Measurements from ENCODE around the gene GLP2R. TPM values are rescaled to one million over a fixed set of nuclear protein-coding genes. Genes with fewer than 3 reads are reported as not detected.
"Not testable (repeated sequence)": the region's sequence is repeated elsewhere in the genome, so short reads cannot be mapped to it uniquely, and the experiment has no call there.

Gene GLP2R, protein sequence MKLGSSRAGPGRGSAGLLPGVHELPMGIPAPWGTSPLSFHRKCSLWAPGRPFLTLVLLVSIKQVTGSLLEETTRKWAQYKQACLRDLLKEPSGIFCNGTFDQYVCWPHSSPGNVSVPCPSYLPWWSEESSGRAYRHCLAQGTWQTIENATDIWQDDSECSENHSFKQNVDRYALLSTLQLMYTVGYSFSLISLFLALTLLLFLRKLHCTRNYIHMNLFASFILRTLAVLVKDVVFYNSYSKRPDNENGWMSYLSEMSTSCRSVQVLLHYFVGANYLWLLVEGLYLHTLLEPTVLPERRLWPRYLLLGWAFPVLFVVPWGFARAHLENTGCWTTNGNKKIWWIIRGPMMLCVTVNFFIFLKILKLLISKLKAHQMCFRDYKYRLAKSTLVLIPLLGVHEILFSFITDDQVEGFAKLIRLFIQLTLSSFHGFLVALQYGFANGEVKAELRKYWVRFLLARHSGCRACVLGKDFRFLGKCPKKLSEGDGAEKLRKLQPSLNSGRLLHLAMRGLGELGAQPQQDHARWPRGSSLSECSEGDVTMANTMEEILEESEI
- total RNA-seq (2014; rRNA removed; shearing (Covaris generic)) = 0.63 and 0.90 TPM in 2 replicates
- 0.17 and 0.20 TPM in 2 replicates for polyA plus RNA-seq (2015; cell fraction: cytosol; rRNA removed)
- 0.05 and 0.25 TPM in 2 replicates for polyA plus RNA-seq (2015; cell fraction: nucleus; rRNA removed)

DNA sequence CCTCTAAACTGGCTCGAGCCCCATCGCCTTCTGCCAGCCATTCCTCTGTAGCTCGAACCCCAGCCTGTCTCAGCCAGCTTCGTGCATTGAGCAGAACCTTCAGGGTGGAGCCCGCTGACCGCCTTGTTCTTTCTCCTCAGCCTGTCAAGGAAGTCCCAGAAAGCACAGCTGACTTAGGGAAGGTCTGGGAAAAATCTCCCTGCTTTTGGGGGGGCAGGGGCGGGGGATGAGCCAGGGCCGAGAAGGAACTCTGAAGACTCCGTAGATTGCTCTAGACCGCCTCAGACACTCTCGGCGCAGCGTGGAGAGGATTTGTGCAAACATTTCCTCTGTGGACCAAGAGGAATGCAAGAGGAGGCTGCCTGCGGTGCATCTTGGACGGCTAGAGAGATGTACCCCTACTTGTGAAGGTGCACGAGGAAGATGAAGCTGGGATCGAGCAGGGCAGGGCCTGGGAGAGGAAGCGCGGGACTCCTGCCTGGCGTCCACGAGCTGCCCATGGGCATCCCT lies at the start of gene GLP2R:
Gene GLP2R (plus strand): TSS at position 284 of the 510 bp plus-strand sequence. CDS start 140 bp downstream, at position 424.
- no peak for DNase-seq (ENCODE audit: low read depth)

DNA sequence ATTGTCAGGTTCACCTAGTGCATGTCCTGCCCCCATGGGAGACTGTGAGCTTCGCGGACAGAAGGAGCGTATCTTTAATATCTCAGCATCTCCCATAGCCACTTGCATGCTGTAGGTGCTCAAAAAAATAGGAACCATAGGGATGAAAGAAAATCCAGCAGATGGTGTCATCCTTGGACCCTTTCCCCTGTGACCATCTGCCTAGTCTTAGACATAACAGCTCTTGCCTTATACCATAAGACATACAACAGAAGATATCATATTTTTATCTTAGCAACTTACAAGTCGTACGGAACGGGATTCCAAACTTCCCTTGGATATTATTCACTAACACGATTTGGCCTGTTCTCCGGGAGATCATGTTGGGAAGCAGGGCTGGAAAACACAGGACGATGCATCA lies 48.8 kb upstream of the GLP2R start:
- DNase-seq (ENCODE audit: low read depth) = no peak

DNA sequence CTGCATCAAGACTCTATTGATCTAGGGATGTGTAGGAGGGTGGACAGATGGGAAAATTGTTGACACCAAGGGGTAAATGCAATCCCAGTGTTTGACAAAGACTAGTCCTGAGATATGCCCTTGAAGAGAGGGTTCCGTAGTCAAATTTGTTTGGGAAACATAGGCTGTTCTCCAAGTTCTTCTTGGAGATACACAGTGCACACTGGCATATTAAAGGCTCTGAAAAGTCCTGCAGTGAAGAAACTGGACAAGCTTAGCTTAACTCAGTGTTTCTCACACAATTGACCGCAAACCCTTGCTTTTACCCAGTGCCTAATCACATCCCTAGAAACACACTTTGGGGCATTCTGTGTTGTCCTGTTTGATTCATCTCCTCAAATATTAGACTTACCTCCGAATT lies 45.2 kb upstream of the GLP2R start:
- DNase-seq (ENCODE audit: low read depth) = no peak

DNA sequence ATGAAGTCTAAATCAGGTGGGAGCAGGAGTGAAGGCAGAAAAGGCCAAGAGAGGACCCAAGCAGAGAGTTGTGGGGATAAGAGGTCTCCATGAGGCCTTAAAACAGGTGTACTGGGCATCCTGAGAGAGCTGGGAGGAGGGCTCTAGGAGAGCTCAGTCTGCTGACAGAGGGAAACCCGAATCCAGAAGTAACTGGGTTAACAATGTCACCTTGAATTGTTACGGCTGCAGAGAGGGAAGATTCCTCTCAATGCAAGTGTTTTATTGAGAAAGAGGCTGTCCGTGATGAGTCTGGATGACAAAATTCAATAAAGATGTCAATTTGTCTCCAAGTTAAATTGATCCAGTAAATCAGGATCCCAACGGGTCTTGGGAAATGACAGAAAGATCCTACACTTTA lies 42.7 kb upstream of the GLP2R start:
- DNase-seq (ENCODE audit: low read depth) = no peak

DNA sequence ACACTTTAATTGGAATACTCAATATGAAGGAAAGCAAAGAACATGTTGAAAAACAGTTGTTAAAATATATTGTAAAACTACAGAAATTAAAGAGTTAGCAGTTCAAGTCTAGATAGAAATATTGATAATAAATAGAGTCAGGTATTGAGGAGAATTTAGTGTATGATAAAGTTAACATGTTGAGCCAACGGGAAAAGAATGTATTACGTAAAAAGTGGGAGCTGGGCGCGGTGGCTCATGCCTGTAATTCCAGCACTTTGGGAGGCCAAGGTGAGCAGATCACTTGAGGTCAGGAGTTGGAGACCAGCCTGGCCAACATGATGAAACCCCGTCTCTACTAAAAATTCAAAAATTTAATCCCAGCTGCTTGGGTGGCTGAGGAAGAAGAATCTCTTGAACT lies 42.3 kb upstream of the GLP2R start:
- not testable (repeated sequence) for DNase-seq (ENCODE audit: low read depth)

DNA sequence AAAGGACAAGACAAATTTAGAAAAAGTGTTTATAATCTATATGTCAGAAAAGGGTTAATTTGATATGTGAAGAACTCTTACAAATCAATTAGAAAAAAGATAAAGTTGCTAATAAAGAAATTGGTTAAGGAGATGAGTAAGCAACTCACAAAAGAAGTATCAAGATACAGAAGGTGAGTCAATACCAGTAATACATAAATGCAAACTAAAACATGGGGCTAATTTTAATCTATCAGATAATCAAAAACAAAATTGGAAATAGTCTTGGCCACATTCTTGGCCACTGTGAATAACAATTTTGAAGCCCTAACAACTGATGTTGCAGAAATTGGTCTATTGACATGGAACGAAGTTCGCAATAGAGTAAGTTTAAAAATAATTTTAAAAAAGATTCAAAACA lies 41.2 kb upstream of the GLP2R start:
- DNase-seq (ENCODE audit: low read depth) = no peak

DNA sequence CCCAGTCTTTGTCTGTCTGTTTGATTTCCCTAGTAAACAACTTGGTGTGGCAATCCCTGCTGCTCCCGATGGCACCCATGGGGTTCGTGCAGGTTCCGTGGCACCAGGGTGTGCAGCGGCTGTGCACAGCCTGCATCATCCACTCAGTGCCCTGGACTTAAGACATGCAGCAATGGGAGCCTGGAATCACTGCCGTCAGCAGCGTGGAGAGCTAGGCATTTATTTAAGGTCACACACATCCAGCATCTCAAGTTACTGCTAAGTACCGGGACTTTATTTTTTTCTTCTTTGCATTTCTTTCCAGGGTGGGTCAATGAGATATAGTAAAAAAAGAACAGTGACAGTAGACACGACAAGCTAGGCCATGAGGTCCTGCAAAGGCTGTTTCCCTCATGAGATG lies 37.1 kb upstream of the GLP2R start:
- DNase-seq (ENCODE audit: low read depth) = no peak

DNA sequence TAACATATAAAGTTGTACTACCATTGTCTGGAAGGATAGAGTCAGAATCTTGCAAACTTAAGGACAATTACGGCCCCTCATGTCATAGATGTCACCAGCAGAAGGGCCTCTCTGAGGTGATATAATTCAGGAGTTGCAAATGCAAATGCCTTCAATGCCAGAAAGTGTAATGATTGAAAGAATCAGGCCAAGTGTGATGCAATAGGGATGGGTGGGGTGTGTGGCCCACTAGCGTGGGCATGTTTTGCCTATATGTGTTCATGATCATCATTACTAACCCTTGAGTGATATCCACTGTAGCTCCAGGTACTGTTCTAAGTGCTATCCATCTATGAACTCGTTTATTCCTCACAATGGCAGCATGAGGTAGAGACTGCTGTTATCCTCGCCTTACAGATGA lies 35.4 kb upstream of the GLP2R start:
- no peak for DNase-seq (ENCODE audit: low read depth)

DNA sequence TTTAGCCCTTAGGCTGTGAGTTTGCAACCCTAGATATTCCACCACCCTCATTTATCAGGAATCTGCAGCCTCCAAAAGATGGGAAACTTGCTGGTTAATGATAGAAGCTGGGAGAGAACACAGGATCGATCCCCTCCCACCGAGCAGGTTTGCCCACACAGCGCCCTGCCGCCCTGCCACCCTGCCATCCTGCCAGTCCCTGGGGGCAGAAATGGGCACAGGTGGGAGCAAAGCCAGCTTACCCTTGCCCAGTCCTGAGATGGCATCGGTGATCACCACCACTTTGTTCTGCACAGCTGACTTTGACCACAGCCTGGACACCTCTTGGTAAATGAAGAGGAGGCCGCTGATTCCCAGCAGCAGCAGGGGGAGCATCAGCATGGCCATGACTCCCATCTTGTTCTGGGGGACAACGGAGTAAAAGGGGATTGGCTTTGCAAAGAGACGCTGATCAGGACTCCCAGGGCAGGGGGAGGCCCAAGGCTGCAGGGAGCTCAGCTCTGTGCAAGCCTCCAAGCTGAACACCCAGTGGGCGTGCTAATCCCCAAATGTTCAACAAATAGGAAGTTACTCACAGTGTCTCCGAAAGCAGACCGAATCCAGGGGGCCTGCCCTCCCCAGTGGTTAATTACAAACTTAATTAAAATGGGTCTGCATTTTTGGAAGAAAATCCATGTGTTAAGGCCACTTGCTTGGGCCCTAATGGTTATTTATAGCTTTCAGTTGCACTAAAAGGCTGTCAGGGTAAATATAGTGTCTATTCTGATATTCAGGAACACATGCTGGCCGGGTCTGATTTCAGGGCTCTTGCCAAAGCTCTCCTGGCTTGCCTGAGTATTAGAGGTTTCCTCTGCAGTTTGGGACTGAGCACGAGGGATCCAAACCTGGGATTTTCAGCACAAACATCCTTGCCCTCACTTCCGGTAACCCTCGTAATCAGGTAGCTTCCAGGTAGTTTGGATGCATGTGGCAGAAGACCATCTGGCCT lies 34.5 kb upstream of the GLP2R start, which contains the start of gene DHRS7C:
Gene DHRS7C (minus strand): TSS at position 704 of the 988 bp plus-strand sequence. CDS start 308 bp downstream, at position 396.
- DNase-seq (ENCODE audit: low read depth) = no peak

DNA sequence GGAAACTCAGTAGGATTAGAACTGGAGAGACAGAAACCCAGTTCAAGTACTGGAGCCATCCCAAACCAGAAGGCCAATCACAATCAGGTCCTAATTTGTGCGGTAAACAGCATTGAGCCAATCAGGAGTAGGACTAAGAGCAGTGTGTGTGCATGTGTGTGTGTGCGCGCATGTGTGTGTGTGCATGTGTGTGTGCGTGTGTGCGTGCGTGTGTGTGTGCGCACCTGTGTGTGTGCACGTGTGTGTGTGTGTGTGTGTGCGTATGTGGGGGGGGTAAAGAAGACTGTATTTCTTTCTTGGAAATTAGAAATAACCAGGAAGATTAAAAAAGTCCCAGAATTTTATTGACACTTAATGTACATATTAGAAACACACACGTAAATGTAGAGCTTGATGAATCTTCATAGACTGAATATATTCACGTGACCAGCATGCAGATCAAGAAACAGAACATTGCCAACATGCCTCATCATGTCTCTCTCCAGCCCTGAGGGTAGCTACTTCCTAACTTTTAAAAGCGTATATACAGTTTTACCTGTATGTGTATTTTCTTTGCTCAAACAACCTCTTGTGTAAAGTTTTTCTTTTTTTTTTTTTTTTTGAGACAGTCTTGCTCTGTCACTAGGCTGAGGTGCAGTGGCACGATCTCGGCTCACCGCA lies 33.4 kb upstream of the GLP2R start:
- no peak for DNase-seq (ENCODE audit: low read depth)

DNA sequence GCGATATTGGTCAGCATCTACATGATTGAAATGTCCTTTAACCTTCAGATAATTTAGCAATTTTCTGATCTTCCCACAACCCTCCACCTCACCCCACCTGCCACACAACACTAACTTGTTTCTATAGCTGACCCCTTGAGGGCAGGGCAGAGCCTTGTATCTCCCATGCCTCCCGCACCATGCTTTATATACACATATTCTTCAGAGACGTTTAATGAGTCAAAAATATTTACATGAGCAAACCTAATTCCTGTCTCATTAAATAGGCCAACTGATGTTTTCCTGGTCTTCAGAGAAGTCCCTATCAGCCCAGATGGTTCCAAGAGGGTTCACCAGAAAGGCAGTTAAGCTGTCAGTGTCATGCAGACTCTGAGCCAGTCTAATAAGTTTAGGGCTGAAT lies 27.7 kb upstream of the GLP2R start:
- no peak for DNase-seq (ENCODE audit: low read depth)

DNA sequence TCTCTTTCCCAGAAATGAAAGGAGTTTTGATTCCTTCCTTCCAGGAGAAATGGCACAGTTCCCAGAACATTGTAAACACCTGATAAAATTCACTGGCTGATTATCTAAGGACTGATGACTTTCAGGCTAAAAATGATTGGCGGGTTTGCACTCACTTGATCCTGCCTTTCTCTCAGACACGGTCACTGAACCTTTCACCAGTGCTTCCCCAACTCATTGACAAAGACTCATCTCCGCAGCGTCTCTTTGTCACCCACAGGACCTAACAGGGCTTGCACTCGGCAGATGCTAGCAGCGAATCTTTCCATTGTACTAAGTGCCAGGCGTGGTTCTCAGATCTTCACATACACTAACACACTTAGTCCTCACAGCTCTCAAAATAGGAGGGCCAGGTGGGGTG lies 27.0 kb upstream of the GLP2R start:
- no peak for DNase-seq (ENCODE audit: low read depth)

DNA sequence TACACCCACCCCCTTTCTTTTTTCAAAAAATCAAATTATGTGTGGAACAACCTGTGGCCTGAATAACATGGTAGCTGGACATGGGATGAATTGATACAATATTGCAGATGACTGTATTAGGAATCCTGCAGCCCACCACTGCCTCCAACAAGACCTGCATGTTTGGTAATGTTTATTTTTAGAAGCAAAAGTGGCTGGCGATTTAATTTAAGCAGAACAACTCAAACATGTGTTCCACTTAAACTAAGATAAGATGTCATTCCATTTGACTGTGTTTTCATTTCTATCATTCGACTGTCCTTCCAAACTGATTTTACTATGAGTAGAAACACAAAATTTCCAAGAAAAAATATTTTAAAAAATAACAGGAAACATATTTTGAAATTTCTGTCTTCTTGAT lies 24.2 kb upstream of the GLP2R start:
- DNase-seq (ENCODE audit: low read depth) = no peak

DNA sequence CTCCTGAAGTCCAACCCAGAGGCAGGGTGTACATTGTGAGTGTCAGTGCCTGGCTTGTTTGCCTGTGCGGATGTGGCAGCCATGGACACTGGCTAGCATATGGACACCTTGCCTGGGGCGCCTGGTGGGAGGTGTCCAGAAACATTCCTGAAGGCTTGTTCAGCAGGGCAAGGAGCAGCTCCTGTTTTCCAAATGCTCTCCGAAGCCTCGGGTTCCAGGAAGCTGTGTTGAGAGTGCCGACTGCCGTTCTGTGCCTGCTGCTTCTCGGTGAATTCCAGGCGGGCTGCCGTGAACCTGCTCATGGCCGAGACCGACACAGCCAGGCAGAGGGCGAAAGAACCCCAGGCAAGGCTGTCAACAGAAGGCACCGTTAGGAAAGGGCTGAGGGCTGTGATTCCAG lies 23.4 kb upstream of the GLP2R start:
- peak; percentile 67 for DNase-seq (ENCODE audit: low read depth)

DNA sequence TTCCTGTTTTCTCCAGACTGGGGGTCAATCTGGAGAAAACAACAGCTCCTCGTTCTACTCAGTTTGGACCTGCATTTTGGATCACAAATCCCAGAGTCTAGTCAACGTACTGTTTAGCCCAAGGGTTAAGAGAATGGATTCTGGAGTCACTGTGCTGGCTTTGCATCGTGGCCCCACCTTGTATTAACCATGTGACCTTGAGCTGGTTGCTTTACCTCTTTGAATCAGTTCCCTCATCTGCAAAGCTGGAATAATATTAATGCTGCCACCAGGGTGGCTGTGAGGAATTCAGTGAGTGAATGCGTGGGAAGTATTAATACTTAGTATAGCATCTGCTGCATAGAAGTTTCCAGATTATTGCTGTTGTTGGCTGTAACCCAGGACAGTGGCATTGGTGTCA lies 23.0 kb upstream of the GLP2R start:
- DNase-seq (ENCODE audit: low read depth) = no peak

DNA sequence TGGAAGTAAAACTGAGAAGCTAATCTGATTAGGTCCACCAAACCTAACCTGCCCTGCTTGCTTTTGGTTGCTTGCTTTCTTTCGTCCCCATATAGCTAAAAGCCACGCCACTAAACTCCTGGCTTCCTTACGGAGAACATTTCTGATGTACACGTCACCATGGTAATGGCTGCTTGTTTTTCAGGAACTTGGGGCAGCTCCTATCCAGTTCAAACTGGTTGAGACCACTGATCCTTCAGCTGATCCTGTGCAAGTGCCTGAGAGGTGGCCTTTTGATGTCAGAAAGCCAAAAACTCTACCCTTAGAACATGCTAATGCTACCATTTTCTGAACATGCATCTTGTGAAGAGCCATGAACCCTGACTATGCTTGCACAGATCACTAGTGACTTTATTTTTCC lies 20.0 kb upstream of the GLP2R start:
- DNase-seq (ENCODE audit: low read depth) = no peak

DNA sequence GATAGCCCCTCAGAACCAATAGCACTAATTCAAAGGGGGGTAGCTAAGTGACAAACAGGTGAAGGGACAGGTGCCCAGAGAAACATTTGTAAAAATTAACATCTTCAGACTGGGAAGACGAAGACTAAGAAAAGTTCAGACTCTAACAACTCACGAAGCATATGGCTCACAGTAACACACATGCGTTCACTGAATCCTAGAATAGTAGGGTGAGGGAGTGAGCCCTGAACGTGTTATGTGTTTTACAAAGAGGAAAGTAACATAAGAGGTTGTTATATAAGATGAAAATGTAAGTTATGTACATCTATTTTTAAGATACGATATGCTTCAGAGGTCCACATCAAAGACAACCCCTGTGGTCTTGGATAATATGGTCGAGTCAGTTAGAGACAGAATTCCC lies 19.0 kb upstream of the GLP2R start:
- DNase-seq (ENCODE audit: low read depth) = no peak

DNA sequence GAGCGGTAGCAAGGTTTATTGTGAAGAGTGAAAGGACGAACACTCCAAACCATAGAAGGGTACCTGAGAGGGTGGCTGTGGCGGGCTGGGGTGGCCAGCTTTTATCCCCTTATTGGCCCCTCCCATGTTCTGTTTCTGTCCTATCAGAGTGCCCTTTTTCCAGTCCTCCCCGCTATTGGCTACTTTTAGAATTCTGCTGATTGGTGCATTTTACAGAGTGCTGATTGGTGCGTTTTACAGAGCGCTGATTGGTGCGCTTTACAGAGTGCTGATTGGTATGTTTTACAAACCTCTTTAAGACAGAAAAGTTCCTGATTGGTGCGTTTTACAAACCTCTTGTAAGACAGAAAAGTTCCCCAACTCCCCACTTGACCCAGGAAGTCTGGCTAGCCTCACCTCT lies 16.3 kb upstream of the GLP2R start:
- no peak for DNase-seq (ENCODE audit: low read depth)

DNA sequence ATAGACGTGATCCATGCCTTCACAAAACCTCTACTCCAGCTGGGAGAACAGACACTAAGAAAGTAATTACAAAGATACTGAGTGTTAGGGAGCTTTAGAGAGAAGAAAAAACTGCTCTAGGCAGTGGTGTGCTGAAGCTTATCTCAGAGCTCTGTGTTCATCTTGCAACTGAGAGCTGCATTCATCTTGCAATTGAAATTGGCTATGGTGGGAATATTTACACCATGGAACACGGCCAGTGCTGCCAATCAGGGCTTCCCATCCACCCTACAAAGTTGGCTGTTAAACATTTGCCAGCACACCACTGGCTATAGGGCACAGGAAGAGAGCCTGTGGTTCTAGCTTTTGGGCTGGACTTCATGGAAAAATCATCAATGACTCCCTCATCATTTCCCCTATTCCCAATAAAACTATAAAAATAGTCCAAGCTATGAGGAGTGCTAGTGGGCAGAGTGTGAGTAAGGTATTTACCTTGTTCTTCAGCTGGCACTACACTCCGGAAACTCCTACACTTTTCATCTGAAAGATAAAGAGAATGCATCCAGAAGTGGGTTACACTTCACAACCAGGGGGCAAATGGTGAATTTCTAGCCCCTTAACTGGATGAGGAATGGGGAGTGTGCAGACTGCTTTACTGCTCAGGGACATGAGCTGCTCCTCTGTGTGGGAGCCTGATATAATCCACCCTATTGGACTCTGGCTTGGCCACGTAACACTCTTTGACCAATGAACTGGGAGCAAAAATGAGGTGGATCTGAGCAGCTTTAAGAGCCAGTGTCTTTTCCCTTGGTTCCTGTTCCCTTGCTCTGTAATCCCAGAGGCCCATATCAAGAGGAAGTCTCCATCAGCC lies 15.4 kb upstream of the GLP2R start:
- peak; percentile 32 for DNase-seq (ENCODE audit: low read depth)

DNA sequence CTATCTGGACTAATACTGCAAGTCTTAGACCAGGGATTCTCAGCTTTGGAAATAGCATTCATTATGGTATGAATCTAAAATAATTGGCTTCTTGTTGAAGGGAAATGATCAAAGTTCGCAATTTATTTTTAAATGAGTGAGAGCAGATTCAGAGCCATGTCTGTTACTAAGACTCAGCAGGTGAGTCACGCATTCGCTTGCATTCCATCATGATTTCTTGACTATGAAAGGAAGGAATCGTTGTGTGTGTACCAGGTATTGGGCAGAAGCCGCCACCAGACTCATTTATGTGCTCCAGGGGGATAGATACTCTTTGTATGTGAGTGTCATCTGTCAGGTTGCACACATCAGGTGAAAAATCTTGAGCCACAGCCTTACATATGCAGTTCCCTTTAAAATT lies 14.6 kb upstream of the GLP2R start:
- peak; percentile 65 for DNase-seq (ENCODE audit: low read depth)

Data from HT1080 (cell line).